LNCAP (cell line): ENCODE measurements around the gene SYNGAP1.
A peak's percentile ranks its signal among the peaks of the same experiment; 100 is the strongest.

ENCODE experiments used
- CTCF ChIP-seq: fragments of 450-650 bp; IDR thresholded peaks from 2 replicates; pipeline ENCODE4 v1.5.1; 2017; ENCODE audit warnings: mild to moderate bottlenecking

The SYNGAP1 gene

GRCh38 chr6:33383427-33384185, 36.3 kb upstream of the SYNGAP1 start:
- TF ChIP-seq CTCF, result no peak

- TF ChIP-seq CTCF, result peak; percentile 40
These were observed 35.3 kb upstream of the SYNGAP1 start for GRCh38 chr6:33384581-33385020.

GRCh38 chr6:33390173-33390572, 29.7 kb upstream of the SYNGAP1 start:
- TF ChIP-seq CTCF, result no peak

GRCh38 chr6:33390767-33391277, 29.0 kb upstream of the SYNGAP1 start:
- no peak for TF ChIP-seq CTCF

- TF ChIP-seq CTCF, result peak; percentile 90
These were observed 28.5 kb upstream of the SYNGAP1 start, which contains the start of gene KIFC1 for GRCh38 chr6:33391278-33391921. Gene KIFC1 (plus strand): TSS chr6:33391823. CDS start chr6:33391986, 163 bp downstream.

- no peak for TF ChIP-seq CTCF
These were observed 27.8 kb upstream of the SYNGAP1 start for GRCh38 chr6:33391922-33392594.

- no peak for TF ChIP-seq CTCF
These were observed 27.3 kb upstream of the SYNGAP1 start for GRCh38 chr6:33392595-33392948.
